ENCODE measurements around the gene CAMSAP3.

CAMSAP3 gene

DNA sequence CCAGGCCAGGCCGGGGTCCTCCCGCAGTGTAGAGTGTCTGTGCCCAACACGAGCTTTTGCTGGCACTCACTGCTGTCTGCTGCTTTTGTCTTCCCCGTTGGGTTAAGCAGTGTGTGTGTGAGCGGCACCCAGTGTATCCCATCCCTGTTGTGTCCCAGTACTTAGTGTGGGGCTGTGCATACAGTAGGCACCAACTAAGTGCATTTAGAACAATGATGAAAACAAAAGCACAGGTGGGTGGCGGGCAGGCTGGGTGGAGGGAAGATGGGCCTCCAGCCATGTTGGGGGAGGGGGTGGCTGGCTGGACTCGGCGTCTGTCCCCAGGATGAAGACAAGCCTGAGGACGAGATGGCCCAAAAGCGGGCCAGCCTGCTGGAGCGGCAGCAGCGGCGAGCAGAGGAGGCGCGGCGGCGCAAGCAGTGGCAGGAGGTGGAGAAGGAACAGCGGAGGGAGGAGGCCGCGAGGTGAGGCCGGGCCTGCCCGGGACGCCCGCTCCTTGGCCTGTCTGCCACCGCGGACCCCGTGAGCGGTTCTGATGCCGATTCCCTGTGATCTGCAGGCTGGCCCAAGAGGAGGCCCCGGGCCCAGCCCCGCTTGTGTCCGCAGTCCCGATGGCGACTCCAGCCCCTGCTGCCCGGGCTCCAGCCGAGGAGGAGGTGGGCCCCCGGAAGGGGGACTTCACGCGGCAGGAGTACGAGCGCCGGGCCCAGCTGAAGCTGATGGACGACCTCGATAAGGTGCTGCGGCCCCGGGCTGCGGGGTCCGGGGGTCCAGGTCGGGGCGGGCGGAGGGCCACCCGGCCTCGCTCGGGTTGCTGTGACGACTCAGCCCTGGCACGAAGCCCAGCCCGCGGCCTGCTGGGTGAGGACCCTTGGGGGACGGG lies 19.4 kb downstream of the CAMSAP3 start:
- DNase-seq (ENCODE audit: low read depth), result no peak

DNA sequence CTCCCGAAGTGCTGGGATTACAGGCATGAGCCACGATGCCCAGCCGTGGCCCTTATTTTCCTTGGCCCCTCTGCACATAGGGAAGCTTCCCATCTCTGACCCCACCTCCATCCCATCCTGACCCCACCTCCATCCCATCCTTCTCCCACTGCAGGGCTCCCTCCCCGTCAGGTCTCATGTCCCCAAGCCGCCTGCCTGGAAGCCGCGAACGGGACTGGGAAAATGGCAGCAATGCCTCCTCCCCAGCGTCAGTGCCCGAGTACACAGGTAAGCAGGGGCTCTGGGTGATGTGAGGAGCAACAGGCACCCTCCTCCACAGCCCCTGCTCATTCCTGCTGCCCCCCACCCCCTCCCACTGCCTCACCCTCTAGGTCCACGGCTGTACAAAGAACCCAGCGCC lies 21.5 kb downstream of the CAMSAP3 start:
- DNase-seq (ENCODE audit: low read depth), result no peak

DNA sequence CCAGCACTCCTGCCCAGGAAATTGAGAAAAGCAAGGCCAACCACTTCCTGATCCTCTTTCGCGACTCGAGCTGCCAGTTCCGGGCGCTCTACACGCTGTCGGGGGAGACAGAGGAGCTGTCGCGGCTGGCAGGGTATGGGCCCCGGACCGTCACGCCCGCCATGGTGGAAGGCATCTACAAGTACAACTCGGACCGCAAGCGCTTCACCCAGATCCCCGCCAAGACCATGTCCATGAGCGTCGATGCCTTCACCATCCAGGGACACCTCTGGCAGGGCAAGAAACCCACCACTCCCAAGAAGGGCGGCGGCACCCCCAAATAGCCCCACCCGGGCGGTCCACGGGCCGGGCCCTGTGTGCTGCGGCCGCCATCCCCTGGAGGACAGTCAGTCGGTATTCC lies 22.1 kb downstream of the CAMSAP3 start:
- DNase-seq (ENCODE audit: low read depth), result no peak

DNA sequence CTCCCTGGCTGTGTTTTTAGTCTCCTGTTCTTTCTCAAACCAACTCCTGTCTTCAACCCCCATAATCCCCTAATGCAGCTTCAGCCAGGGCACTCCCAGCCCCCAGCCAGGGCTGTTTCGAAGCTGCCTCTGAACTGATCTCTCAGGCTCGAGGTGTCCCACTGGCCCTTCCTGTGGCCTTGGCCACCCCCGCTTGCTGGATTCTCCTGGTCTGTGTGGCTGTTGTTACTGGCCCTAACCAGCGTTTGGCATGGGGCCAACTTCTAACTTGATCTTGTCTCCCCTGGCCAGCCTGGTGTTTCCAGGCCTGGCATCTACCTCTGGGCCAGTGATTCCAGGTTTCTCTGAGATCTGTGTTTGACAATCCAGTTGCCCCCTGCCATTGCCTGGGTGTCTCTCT lies 22.7 kb downstream of the CAMSAP3 start:
- DNase-seq (ENCODE audit: low read depth), result no peak

DNA sequence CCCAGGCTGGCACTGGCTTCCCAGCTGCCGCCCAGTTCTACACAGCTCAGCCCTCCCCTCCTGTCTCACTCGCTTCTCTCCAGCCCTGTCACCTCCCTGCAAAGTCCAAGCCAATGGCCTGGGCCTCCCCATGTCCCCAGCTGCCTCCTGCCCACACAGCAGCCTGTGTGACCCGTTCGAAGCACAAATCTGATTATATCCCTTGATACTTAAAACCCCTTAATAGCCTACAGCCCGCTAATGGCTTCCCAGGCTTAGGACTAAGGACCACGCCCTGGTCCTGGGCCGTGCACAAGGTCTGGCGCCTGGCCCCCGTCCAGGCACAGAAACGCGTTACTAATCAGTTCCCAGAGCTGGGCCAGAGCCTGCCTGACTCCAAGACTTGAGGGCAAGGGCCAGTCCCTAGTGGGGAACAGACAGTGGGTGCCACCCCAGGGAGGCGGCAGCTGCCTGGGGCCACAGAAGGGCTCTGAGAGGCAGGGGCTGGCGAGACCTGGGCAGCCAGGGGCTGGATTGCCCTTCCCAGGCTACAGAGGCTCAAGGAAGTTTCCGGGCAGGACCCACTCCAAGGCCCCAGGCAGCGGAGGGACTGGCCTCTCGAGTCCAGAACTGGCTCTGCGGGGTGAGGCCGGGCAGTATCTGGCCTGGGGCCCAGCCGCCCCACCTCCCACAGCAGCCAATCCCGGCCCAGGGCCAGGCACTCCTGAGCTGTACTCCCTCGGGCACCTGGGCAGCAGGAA lies 23.3 kb downstream of the CAMSAP3 start:
- no peak for DNase-seq (ENCODE audit: low read depth)

DNA sequence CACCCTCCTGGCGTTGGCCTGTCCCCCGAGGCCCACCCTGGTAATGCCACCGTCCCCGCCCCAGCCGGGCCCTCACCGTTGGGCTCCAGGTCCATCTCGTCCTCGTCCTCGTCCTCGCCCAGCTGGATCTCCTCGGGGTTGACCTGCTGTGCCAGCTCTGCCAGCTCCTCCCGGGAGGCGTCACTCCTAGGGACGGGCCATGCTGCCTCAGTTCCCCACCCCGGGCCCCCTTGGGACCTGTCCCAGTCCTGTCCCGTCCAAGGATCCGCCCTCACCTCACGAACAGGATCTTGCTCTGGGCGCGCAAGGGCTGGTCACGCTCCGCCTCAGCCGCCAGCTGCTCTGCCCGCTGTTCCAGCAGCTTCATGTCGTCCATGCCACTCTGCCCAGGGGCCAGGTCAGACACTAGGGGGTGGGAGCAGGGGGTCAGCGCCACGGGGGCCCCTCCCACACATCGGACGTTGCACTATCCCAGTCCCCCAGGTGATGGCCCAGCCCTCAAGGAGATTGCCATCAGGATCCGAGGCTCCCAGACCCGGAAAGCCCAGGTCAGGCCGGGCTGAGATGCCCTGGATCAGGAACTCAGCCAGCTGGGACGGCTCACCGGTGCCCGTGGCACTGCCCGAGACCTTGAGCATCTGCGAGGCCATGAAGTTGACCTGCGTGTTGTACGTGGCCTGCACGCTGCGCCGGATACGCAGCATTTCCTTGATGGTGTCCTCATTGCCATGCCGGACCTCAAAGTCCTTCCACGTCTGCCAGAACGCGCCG lies 24.2 kb downstream of the CAMSAP3 start:
- DNase-seq (ENCODE audit: low read depth), result no peak

DNA sequence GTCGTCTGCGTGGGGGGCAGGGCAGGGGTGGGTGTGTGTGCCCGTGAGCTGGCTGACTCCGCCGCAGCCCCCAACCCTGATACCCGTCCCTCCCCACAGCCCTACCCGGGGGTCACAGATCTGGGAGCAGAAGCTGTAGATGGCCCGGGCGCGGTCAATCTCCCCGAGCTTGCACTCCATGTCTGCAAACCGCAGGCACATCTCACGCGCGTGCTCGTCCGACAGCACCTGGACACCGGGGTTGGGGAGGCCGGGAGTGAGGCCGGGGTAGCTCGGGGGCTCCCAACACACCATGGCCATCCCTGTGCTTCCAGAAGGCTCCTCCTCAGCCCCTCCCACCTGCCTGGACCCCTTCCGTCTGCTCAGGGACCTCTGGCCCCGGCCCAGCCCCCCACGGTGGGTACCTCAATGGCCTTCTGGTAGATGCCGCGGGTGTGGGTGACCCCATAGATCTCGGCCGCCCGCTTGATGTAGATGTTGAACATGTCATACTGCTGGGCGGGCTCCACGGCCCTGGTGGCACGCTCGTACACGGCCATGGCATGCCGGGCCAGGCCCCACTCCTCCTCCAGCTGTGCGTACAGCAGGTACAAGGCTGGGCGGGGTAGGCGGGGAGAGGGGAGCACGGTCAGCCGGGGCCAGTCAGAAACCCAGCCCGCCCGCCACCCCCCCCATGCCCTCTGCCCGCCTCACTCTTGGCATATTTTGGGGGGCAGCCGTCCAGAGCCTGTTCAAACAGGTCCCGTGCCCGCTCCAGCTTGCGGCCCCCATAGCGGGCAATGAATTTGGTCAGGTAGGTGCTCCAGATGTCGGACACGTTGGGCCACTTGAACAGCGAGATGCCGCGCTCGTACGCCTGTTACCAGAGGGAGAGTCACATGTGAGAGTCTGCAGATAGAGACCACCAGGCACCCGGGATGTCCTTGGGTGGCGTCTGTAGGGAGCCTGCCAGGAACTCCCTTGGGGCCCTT lies 25.1 kb downstream of the CAMSAP3 start:
- DNase-seq (ENCODE audit: low read depth), result no peak

DNA sequence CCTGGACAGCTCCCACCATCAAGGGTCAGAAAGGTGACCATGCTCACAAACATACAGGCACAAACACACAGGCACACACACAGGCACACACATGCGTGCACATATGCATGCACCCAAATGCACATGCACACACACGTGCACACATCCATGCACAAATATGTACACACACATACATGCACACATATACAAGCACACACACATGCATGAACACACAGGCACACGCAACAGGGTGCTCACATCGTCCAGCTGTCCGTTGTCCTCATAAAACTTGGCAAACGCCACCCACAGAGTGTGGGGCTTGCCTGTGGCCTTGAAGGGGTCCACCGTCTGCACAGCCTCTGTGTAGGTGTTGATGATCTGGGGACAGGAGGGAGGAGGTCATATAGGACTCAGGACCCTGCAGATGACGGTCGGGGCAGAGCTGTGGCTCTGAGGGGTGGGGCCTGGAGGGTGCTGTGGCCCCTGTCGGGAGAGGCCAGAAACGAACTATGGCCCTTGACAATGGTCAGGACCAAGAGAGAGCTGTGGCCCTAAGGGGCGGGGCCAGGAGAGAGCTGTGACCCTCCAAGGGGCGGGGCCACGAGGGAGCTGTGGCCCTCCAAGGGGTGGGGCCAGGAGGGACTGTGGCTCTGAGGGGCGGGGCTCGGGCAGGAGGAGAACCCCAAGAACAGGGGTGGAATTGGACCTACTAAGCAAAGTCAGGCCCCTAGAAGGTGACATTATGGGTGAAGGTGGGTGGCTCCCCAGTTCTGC lies 27.4 kb downstream of the CAMSAP3 start:
- DNase-seq (ENCODE audit: low read depth), result no peak

DNA sequence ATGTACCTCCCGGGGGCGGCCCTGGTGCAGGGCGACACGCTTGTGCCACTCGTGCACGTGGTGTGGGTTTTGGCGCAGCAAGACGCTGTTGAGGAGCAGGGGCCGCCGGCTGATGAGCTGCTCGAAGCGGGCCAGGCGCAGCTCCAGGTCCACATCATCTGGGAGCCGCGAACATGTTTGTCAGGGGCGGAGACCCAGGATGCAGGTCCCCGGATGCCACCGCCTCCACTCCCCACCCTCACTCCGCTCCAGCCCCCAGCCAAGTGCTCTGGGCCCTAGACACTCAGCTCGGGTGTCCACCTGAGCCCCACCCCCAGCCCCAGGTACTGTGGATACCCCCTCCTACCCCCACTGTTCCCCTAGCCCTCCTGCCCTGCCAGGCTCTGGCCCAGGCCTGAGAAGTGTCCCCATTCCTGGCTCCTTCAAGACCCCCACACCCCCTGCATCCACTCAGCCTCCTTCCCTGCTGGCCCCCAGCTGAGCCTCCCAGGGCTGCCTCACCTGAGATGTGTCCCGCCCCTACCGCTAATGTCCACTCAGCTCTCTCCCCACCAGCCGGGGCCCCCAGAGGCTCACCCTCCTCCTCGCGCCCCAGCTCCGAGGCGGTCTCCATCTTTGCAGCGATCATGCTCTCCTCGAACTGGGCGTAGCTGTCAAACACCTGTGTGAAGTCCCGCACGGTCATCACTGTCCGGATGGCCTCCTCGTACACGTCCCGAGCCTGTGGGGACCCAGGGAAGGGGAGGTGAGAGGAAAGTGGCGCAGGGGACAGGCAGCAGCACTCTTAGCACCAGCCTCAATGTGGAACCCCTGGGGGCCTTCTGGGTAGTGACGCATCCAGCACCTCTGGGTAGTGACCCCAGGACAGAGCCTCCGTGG lies 28.3 kb downstream of the CAMSAP3 start:
- DNase-seq (ENCODE audit: low read depth), result no peak

DNA sequence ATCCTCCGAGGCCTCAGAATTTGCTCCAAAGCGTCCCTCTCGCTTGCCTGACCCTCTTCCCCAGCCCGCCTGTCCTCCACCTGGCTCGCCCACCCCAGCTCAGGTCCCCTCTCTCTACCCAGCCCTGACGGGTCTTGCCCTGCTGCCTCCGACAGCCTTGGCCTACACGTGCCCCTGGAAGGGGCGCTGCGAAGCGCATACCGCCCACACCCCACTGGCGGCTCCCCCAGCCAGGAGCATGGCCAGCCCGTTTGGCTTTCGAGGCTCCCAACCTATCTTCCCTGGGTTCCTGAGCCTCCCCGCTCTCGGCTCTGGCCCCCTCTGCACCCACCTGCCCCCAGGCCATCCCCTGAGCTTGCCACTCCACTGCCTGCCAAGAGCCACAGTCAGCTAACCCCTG lies 29.1 kb downstream of the CAMSAP3 start:
- DNase-seq (ENCODE audit: low read depth), result no peak

DNA sequence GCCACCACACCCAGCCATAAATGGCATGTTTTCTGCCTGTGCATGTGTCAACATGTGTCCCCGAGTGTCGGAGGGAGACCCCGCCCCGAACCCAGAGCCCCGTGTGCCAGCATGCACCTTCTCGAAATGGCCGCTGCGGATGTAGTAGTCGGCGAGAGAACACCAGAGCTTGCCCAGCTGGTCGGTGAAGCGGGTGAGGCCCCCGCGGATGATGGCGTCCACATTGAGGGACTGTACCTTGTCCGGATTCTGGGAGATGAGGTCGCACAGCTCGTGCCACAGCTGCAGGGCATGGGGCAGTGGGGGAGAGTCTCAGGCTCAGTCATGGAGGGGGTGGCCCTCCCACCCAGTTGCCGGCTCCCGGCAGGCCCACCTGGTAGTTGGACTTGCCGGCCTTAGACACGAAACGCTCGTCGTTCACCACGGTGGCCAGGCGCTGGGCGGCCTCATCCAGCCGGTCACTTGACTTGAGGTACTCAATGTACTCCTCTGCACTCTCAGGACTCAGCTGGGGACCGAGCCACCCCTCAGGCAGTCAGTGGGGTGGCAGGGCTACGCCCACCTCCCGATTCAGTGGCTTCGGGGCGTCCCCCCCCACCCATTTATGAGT lies 30.2 kb downstream of the CAMSAP3 start:
- no peak for DNase-seq (ENCODE audit: low read depth)

DNA sequence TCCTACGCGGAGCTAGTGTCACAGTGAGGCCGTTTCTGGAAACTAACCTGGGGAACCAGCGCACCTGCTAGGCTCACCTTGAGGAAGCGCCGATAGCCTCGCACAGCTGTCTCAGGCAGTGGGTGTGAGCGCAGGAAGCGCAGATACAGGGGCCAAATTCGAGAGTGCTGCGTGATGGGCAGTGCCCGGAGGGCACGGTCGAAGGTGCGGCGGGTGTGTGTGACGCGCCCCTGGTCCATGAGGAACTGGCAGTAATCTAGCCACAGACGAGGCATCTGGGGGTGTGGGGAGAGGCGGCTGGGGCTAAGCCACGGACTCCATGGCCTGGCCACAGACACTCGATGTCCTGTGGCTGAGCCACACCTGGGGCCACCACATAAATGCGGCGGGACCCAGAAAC lies 31.5 kb downstream of the CAMSAP3 start:
- DNase-seq (ENCODE audit: low read depth), result no peak

DNA sequence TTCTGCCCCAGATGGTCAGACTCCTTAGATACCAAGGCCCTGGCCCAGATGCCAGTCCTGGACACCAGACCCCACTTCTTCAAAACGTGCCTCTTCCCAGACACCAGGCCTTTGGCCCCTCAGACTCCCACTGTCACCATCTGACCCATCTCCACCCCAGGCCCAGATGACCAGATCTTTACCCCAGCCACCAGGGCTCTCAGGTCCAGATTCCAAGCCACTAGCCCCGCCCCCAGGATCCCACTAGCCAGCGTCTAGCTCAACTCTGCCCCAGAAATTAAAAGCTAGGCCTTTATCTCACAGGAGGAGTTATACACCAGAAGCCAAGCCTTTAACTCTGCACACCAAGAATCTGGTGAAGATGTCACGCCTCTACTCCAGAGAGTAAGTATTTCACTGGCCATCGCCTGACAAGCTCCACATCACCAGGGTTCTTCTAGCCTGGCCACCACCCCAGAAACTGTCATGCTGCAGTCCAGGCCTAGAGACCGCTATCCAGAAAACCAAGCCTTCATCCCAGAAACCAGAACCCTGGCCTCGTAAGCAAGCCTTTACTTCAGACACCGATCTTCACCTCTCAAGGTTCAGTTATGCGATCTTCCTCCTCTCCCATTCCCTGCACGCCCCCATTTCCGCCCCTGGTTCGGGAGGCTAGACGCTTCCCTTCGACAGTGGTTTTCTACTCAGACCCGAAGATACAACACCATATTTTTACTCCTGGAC lies 33.1 kb downstream of the CAMSAP3 start:
- no peak for DNase-seq (ENCODE audit: low read depth)

DNA sequence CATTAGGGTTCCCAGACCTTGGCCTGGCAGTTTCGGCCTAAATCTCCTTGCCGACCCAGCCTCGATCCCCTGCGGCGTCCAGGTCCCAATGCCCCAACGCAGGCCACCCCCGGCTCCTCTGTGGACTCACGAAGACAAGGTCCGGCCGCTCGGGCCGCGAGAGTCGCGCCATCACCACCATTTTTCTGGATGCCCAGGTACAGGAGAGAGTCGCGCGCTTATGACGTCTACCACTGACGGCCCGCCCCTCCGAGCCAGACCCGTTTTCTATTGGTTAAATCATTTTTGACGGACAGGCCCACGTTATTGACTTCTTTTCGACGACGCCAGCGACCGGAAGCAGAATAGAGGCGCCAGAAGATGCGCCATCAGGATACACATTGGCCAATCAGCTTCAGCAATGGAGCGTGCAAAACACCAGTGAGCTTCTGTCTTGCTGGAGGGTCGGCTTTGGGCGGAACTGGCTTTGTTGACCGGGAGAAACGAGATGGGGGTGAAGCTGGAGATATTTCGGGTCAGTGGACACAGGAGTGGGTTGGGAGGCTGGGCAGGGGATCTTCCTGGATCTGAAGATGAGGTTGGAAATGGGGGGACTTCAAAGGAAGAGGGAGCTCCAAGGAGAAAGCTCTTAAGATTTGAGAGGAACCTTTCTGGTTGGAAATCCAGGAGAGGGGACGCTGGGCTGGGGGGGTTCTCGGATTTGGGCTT lies 33.8 kb downstream of the CAMSAP3 start, which contains the start of the genes PET100 and XAB2:
Gene PET100, plus strand, starts transcription at position 447 of the 708 bp plus-strand sequence. Its CDS starts 41 bp downstream, at position 488.
Gene XAB2, minus strand, starts transcription at position 199 of the 708 bp plus-strand sequence. Its CDS starts 18 bp downstream, at position 181.
- peak; percentile 93 for DNase-seq (ENCODE audit: low read depth)

DNA sequence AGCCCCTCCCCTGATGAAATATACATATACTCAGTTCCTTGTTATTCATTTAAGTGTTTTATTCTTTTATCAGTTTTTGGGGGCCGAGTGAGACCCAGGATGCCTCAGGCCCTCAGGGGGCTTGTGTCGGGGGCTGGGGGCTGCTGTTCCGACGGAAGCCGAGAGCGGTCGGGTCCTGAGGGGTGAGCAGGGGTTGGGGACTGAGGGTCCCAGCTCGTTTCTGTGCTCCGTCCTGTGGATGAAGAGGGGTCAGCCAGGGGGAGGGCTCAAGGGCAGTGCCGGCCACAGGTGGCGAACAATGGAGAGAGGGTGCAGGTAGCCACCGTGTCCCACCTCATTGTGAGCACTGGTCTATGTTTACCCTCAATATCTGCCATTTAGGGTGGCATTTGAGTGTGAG lies 35.9 kb downstream of the CAMSAP3 start:
- DNase-seq (ENCODE audit: low read depth), result no peak

DNA sequence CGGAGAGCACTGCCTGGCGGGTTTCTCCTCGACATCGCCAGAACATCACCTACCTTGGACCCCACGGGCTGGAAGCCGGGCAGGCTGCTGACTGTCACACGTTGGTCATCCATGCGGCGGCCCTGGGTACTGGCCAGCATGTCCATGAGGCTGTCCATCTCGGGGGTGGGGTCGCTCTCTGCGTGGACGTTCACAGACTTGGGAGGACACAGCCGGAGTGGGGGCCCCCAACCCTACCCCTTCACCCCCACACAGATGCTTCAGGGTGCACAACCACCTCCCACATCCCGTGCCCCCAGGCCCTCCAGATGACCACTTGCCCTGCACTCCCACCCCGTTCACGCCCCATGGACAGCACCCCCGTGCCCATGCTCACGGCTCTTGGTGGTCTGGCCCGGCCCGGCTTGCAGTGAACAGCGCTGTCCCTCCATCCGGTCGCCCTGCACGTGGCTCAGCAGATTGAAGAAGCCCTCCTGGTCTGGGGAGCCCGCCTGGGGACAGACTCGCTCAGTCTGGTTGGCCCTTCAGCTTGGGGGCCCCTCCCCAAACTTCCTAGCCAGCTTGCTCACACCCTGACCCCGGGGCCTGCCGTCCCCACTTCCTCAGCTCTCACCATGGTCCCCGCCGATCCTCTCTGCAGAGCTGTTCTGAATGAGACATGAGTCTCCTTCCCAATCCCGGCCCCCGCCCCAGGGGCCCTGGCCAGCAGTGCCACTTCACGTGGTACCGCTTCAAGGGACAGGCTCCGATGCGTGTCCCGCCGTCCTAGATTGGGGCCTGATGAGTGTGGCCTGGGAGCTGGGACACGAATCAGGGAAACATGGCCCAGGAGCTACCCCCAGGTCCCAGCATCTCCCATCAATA lies 36.9 kb downstream of the CAMSAP3 start:
- DNase-seq (ENCODE audit: low read depth), result no peak

DNA sequence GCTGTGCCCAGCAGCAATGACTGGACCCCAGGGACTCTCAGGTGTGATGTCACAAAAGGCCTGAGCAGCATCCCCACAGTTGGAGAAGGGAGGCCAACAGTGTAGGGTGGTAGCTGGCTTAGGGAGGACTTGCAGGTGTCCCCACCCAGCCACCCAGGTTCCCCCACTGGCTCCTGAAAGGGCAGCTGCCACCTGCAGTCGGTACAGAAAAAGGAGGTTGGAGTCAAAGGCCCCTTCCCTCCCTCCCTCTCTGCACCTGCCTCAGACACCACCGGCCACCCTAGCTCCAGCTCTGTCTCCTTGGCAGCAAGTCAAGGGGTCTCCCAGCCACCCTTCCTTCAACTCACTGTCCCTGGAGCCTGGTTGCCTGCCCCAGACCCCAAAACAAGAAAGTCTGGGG lies 38.0 kb downstream of the CAMSAP3 start, which contains the start of gene PCP2:
Gene PCP2, minus strand, starts transcription at position 22 of the 400 bp plus-strand sequence. CDS start 262 bp downstream, outside the sequence.
- no peak for DNase-seq (ENCODE audit: low read depth)

All from T-helper 22 cell (primary cell).